NCI-H1930 (cell line): ENCODE results near the gene SPHK2.
"Not testable (repeated sequence)": the region's sequence is repeated elsewhere in the genome, so short reads cannot be mapped to it uniquely, and the experiment has no call there.

Source experiments
- DNase-seq, 2 experiments: peaks; one replicate each; lab custom pipeline; 2025; lab: John Stamatoyannopoulos, UW

SPHK2 gene, protein sequence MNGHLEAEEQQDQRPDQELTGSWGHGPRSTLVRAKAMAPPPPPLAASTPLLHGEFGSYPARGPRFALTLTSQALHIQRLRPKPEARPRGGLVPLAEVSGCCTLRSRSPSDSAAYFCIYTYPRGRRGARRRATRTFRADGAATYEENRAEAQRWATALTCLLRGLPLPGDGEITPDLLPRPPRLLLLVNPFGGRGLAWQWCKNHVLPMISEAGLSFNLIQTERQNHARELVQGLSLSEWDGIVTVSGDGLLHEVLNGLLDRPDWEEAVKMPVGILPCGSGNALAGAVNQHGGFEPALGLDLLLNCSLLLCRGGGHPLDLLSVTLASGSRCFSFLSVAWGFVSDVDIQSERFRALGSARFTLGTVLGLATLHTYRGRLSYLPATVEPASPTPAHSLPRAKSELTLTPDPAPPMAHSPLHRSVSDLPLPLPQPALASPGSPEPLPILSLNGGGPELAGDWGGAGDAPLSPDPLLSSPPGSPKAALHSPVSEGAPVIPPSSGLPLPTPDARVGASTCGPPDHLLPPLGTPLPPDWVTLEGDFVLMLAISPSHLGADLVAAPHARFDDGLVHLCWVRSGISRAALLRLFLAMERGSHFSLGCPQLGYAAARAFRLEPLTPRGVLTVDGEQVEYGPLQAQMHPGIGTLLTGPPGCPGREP

DNA sequence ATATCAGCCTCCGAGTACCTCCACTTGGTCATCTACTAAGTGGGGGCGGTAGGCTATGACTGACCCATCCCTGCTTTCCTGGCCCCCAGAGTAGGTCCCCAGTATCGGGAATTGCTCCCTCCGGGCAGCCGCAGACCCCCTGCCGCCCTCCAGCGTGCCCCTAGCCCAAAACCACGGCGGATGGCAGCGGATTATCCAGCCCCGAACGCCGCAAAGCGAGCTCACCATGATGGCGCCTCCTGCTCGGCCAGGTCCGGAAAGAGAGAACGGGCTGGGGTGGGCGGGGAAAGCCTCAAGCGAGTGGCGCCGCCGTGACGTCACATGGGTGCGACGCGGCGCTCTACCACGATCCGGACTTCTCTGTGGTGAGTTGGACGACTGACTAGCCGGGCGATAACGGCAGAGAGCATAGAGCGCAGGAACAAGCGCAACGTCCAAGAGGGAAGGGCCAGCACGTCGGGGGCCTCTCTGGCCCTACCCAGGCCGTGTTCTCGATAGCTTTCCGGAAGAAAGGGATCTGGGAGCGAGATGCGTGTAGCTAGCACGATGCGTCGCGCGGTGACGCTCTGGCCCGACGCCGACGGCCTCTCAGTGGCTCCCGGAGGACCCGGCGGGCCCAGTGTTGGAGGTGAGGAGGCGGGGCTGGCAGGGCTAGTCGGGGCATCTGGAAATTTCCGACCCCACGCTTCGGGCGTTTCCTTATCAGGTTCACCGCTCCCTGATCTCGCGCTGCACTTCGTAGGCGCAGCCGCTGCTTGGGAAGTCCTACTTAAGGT is at the start of gene SPHK2, which contains the start of gene RPL18:
Gene SPHK2 (plus strand): TSS at position 591 of the 776 bp plus-strand sequence. CDS start 1,009 bp downstream, outside the sequence.
Gene RPL18 (minus strand): TSS at position 263 of the 776 bp plus-strand sequence. CDS start 35 bp downstream, at position 228.
- peak; percentile 99 to 100 for DNase-seq

- no peak for DNase-seq
These were observed 49.5 kb upstream of the SPHK2 start for GRCh38 chr19:48569814-48570213.

- DNase-seq: no peak
These were observed 47.7 kb upstream of the SPHK2 start for GRCh38 chr19:48571378-48572162.

GRCh38 chr19:48573163-48573505 is 46.2 kb upstream of the SPHK2 start:
- DNase-seq: no peak

- DNase-seq: no peak
These were observed 43.2 kb upstream of the SPHK2 start for GRCh38 chr19:48575931-48576622.

DNA sequence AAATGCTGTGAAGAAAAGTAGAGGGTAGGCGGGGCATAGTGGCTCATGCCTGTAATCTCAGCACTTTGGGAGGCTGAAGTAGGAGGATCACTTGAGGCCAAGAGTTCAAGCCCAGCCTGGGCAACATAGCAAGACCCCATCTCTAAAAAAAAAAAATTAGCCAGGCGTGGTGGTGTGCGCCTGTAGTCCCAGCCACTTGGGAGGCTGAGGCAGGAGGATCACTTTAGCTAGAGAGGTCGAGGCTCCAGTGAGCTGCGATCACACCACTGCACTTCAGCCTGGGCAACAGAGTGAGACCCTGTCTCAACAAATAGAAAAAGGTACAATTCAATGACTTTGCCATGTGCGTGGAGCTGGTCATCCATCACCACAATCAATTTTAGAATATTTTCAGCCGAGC is 41.4 kb upstream of the SPHK2 start:
- DNase-seq: not testable (repeated sequence)

- no peak for DNase-seq
These were observed 40.4 kb upstream of the SPHK2 start for GRCh38 chr19:48578891-48579290.

- no peak for DNase-seq
These were observed 37.1 kb upstream of the SPHK2 start for GRCh38 chr19:48582168-48582567.

GRCh38 chr19:48587387-48587786 is 31.9 kb upstream of the SPHK2 start:
- DNase-seq: no peak

DNA sequence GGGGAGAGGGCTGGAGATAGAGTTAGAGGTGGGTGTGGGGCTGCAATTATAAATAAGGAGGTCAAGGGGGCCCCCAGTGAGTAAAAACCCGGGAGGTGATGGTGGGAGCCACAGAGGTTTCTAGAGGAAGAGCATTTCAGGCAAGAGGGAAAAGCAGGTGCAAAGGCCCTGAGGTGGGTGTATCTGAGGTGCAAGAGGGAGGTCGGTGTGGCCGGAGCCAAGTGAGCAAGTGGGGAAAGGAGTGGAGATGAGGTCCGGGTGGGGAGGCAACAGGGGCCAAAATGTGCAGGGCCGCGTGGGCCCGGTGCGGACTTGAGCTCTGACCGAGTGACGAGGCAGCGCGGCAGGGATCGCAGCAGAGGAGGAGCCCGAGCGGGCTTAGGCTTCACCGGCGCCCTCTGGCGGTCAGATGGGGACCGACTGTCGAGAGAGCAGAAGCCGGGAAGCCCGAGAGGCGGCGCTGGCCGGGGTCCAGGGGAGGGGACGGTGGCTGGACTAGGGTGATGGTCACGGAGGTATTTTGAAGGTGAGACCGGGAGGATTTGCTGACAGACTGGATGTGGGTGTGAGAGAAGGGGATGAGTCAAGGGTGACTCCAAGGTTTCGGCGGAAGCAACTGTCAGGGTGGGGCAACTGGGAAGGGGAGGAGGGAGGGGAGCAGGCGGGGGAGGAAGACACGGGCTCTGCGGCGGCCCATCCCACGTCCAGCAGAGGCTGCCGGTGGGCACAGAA is 30.5 kb upstream of the SPHK2 start:
- DNase-seq: peak; percentile 81 to 92

DNA sequence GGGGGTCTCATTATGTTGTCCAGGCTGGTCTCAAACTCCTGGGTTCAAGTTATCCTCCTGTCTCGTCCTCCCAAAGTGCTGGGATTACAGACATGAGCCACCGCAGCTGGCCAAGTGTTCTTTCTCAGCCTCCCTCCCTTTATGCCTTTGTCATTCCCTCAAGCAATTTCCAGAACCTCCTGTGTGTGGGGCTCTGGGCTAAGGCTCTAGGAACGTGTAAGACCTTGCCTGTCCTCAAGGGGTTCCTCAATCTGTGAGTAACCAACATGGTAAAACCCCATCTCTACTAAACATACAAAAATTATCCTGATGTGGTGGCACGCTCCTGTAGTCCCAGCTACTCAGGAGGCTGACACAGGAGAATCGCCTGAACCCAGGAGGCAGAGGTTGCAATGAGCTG is 28.3 kb upstream of the SPHK2 start:
- no peak for DNase-seq

DNA sequence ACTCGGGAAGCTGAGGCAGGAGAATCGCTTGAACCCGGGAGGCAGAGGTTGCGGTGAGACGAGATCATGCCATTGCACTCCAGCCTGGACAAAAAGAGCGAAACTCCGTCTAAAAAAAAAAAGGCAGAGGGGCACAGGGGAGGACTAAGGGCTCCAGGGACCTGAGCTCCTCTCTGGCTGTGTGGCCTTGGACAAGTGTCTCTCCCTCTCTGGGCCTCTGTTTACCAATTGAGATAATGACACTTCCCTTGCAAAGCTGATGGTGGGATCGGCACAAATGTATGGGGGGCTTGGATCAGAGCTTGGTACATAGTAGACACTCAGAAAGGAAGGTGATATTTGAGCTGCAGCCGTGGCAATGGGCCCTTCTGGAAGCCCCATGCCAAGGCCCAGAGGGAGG is 24.1 kb upstream of the SPHK2 start:
- DNase-seq: no peak

DNA sequence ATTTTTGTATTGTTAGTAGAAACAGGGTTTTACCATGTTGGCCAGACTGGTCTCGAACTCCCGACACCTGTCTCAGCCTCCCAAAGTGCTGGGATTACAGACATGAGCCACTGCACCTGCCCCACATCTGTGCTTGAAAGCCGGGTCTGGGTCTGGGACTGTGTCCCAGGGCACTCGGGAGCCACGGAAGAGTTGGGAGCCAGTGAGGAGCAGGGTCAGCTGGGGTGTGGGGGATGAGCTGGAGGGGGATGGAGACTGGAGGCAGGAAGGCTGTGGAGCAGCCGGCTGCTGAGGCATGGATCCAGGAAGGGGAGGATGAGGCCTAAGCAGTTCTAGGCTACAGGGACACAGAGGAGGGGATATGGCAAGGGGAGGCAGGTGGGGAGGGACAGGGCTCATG is 23.5 kb upstream of the SPHK2 start:
- DNase-seq: no peak

GRCh38 chr19:48596237-48596636 is 23.1 kb upstream of the SPHK2 start:
- DNase-seq: no peak

DNA sequence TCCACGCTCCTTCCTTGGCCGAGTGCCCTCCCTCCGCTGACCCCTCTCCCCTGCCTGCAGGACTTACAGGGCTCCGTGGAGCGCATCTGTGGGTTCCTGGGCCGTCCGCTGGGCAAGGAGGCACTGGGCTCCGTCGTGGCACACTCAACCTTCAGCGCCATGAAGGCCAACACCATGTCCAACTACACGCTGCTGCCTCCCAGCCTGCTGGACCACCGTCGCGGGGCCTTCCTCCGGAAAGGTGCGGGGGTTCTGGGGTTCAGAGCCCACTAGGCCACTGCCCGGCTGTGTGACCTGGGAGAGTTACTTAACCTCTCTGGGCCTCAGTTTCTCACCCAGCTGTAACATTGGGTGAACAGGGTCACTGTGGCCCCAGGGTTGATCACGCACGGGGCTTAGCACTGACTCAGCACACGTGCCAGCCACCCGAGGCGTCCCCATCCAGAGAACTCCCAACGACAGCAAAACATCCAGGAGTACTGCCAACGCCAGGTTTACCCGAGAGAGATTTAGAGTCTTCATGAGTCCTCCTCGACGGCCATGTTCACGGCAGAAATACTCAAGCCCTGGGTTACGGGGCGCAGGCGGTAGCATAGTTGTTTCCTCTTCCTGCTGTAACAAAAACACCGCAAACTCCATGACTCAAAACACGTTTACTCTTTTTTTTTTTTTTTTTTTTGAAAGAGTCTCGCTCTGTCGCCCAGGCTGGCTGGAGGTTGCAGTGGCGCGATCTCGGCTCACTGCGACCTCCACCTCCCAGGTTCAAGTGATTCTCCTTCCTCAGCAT is 22.4 kb upstream of the SPHK2 start:
- no peak for DNase-seq

DNA sequence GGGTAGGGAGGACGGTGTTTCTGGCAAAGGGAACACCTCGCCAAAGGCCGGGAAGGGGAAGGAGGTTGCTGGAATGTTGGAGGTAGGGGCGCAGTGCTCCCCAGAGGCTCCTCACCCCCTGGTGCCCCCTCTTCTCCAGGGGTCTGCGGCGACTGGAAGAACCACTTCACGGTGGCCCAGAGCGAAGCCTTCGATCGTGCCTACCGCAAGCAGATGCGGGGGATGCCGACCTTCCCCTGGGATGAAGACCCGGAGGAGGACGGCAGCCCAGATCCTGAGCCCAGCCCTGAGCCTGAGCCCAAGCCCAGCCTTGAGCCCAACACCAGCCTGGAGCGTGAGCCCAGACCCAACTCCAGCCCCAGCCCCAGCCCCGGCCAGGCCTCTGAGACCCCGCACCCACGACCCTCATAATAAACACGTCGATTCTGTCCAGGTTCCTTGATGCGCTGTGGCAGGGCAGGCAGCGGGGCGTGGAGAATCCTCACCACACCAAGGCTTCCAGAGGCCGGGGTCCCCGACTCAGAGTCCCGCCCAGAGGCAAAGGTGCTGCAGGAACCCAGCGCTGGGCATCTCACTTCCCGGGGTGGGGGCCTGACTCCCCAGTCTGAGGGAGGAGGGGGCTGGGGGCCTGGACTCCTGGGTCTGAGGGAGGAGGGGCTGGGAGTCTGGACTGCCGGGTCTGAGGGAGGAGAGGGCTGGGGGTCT is 20.2 kb upstream of the SPHK2 start:
- DNase-seq: no peak

GRCh38 chr19:48600679-48601417 is 18.5 kb upstream of the SPHK2 start:
- DNase-seq: no peak

- no peak for DNase-seq
These were observed 16.3 kb upstream of the SPHK2 start for GRCh38 chr19:48603001-48603400.
